GM23338 (cell line): ENCODE measurements around the gene KIFBP. TPM values are rescaled to one million over a fixed set of nuclear protein-coding genes. Genes with fewer than 3 reads are reported as not detected.

Experiments used
- ATAC-seq: fragments of 200-7000 bp; cut with Tn5 transposase; 3 replicates; pipeline ENCODE4 v1.9.1; 2020
- DNase-seq: peaks from one replicate; pipeline ENCODE4 v3.0.0-alpha.2; 2015; ENCODE audit warnings: low spot score
- H2AFZ ChIP-seq: fragments of 200-600 bp; sonication (generic); 2 replicates; pipeline ENCODE4 v1.8.0; 2016; ENCODE audit warnings: antibody characterized with exemption, mild to moderate bottlenecking, moderate library complexity
- H3F3A ChIP-seq: fragments of 200-600 bp; sonication (generic); replicated peaks from 2 replicates; pipeline ENCODE4 v1.8.0; 2017; ENCODE audit warnings: antibody characterized with exemption, mixed run types, low read depth
- H3K27ac ChIP-seq: fragments of 200-600 bp; sonication (generic); 2 replicates; pipeline ENCODE4 v1.6.1; 2016; ENCODE audit warnings: low read depth
- H3K27me3 ChIP-seq: fragments of 200-600 bp; sonication (generic); 2 replicates; pipeline ENCODE4 v1.8.0; 2016; ENCODE audit warnings: mild to moderate bottlenecking, mixed run types, moderate library complexity; ENCODE audit not compliant: insufficient read depth
- H3K36me3 ChIP-seq: fragments of 200-600 bp; sonication (generic); 2 replicates; pipeline ENCODE4 v1.8.0; 2016; ENCODE audit warnings: mild to moderate bottlenecking; ENCODE audit not compliant: insufficient read depth
- H3K4me1 ChIP-seq: fragments of 200-600 bp; sonication (generic); 2 replicates; pipeline ENCODE4 v1.8.0; 2016; ENCODE audit warnings: mild to moderate bottlenecking, moderate library complexity; ENCODE audit not compliant: insufficient read depth
- H3K4me2 ChIP-seq: fragments of 200-600 bp; sonication (generic); 2 replicates; pipeline ENCODE4 v1.7.1; 2017; ENCODE audit warnings: mixed run types
- H3K4me3 ChIP-seq: fragments of 200-600 bp; sonication (generic); 2 replicates; pipeline ENCODE4 v1.6.1; 2016; ENCODE audit warnings: mixed run types
- H3K79me2 ChIP-seq: fragments of 200-600 bp; sonication (generic); replicated peaks from 2 replicates; pipeline ENCODE4 v1.8.0; 2017; ENCODE audit warnings: mild to moderate bottlenecking; ENCODE audit not compliant: insufficient read depth
- H3K9me2 ChIP-seq: fragments of 200-600 bp; sonication (generic); 2 replicates; pipeline ENCODE4 v1.8.0; 2017; ENCODE audit not compliant: insufficient read depth
- H4K20me1 ChIP-seq: fragments of 200-600 bp; sonication (generic); replicated peaks from 2 replicates; pipeline ENCODE4 v1.8.0; 2017; ENCODE audit warnings: mild to moderate bottlenecking; ENCODE audit not compliant: insufficient read depth
- H3K27ac Mint-ChIP-seq: 2 replicates; pipeline ENCODE4 v1.8.0; 2020; ENCODE audit warnings: inconsistent platforms, mild to moderate bottlenecking, moderate library complexity, mixed read lengths
- H3K27me3 Mint-ChIP-seq: 3 replicates; pipeline ENCODE4 v1.8.0; 2022; ENCODE audit warnings: low read depth, mild to moderate bottlenecking, moderate library complexity, mixed read lengths, inconsistent platforms; ENCODE audit not compliant: insufficient read depth, poor library complexity
- H3K36me3 Mint-ChIP-seq: 3 replicates; pipeline ENCODE4 v1.8.0; 2021; ENCODE audit warnings: low read depth, mild to moderate bottlenecking, inconsistent platforms, moderate library complexity, mixed read lengths
- H3K4me1 Mint-ChIP-seq: 3 replicates; pipeline ENCODE4 v1.8.0; 2020; ENCODE audit warnings: mild to moderate bottlenecking, inconsistent platforms, mixed read lengths
- H3K4me3 Mint-ChIP-seq: 3 replicates; pipeline ENCODE4 v1.8.0; 2021; ENCODE audit warnings: moderate library complexity, mild to moderate bottlenecking, inconsistent platforms, mixed read lengths
- H3K9me3 Mint-ChIP-seq: 3 replicates; pipeline ENCODE4 v1.8.0; 2020; ENCODE audit warnings: moderate library complexity, mild to moderate bottlenecking, inconsistent platforms, mixed read lengths
- CTCF ChIP-seq, 2 experiments: fragments of 200-600 bp in 1 of 2; sonication (generic) in 1 of 2; conservative IDR thresholded peaks; 2 replicates each; pipeline versions ENCODE4 v1.5.1 to v1.6.1; 2016 to 2017; ENCODE audit warnings: antibody characterized with exemption in 2 of 2, low read depth in 2 of 2, mild to moderate bottlenecking in 2 of 2, moderate library complexity in 1 of 2
- EZH2 ChIP-seq: fragments of 200-600 bp; sonication (generic); IDR thresholded peaks from one replicate; pipeline ENCODE4 v1.8.0; 2017; ENCODE audit warnings: antibody characterized with exemption, mild to moderate bottlenecking, low read depth; ENCODE audit not compliant: unreplicated experiment
- EZH2phosphoT487 ChIP-seq: fragments of 200-600 bp; sonication (generic); IDR thresholded peaks from one replicate; pipeline ENCODE4 v1.8.1; 2018; ENCODE audit warnings: antibody characterized with exemption; ENCODE audit not compliant: unreplicated experiment
- JUNB ChIP-seq: IDR thresholded peaks from one replicate; pipeline ENCODE4 v1.6.1; 2016; ENCODE audit warnings: antibody characterized with exemption; ENCODE audit not compliant: unreplicated experiment
- NANOG ChIP-seq: IDR thresholded peaks from 2 replicates; pipeline ENCODE4 v1.6.1; 2016; ENCODE audit warnings: antibody characterized with exemption, borderline replicate concordance
- POLR2AphosphoS5 ChIP-seq: IDR thresholded peaks from 2 replicates; pipeline ENCODE4 v1.6.1; 2016; ENCODE audit warnings: antibody characterized with exemption, low read depth
- STAT1 ChIP-seq: IDR thresholded peaks from one replicate; pipeline ENCODE4 v1.6.1; 2016; ENCODE audit warnings: antibody characterized with exemption; ENCODE audit not compliant: unreplicated experiment
- ZNF114 ChIP-seq: fragments of 250-450 bp; sonication (Bioruptor Pico); IDR thresholded peaks from 2 replicates; pipeline ENCODE4 v1.5.0; 2020; ENCODE audit warnings: mild to moderate bottlenecking, moderate library complexity
- ZNF331 ChIP-seq: fragments of 250-450 bp; sonication (Bioruptor Pico); IDR thresholded peaks from 2 replicates; pipeline ENCODE4 v1.5.0; 2020; ENCODE audit warnings: low read depth, mild to moderate bottlenecking, moderate library complexity
- polyA plus RNA-seq: library from polyadenylated mRNA; unstranded; fragments of >200 nt; fragmentation: Nextera tagmentation; extraction: Ambion mirVana; gene quantifications from 2 replicates; pipeline ENCODE4 v1.2.1, GENCODE V29; 2016
- total RNA-seq: library from RNA; depleted of rRNA; stranded (reverse); fragments of >200 nt; shearing (Covaris generic); gene quantifications from 2 replicates; pipeline ENCODE4 v1.2.3, GENCODE V29; 2014
- TF ChIP-seq, protein P1 (sequence below): fragments of 250-450 bp; sonication (Bioruptor Pico); IDR thresholded peaks from 2 replicates; pipeline ENCODE4 v1.5.0; 2020; ENCODE audit warnings: mild to moderate bottlenecking, moderate library complexity

Gene KIFBP
- total and polyA plus RNA-seq, 2 experiments from 2014 or later = 24.5 to 39.8 TPM

DNA sequence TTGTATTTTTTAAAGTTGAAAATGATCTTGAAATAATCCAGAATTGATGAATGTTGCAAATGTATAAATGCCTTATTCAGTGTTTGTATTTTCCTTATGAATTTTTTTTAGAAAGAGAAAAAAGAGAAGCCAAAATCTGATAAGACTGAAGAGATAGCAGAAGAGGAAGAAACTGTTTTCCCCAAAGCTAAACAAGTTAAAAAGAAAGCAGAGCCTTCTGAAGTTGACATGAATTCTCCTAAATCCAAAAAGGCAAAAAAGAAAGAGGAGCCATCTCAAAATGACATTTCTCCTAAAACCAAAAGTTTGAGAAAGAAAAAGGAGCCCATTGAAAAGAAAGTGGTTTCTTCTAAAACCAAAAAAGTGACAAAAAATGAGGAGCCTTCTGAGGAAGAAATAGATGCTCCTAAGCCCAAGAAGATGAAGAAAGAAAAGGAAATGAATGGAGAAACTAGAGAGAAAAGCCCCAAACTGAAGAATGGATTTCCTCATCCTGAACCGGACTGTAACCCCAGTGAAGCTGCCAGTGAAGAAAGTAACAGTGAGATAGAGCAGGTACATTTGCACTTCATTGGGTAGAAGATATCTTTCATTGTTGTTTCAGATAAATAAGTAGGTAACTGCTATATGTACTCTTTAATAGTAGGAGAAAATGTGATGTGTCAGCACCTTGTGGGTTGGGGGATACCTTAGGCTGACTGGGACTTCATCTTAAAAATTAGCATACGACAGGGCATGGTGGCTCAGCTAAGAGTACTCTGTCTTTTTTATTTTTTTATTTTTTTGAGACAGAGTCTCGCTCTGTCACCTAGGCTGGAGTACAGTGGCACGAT, 28.7 kb upstream of the KIFBP start (continued):
- TF ChIP-seq, protein P1, sequence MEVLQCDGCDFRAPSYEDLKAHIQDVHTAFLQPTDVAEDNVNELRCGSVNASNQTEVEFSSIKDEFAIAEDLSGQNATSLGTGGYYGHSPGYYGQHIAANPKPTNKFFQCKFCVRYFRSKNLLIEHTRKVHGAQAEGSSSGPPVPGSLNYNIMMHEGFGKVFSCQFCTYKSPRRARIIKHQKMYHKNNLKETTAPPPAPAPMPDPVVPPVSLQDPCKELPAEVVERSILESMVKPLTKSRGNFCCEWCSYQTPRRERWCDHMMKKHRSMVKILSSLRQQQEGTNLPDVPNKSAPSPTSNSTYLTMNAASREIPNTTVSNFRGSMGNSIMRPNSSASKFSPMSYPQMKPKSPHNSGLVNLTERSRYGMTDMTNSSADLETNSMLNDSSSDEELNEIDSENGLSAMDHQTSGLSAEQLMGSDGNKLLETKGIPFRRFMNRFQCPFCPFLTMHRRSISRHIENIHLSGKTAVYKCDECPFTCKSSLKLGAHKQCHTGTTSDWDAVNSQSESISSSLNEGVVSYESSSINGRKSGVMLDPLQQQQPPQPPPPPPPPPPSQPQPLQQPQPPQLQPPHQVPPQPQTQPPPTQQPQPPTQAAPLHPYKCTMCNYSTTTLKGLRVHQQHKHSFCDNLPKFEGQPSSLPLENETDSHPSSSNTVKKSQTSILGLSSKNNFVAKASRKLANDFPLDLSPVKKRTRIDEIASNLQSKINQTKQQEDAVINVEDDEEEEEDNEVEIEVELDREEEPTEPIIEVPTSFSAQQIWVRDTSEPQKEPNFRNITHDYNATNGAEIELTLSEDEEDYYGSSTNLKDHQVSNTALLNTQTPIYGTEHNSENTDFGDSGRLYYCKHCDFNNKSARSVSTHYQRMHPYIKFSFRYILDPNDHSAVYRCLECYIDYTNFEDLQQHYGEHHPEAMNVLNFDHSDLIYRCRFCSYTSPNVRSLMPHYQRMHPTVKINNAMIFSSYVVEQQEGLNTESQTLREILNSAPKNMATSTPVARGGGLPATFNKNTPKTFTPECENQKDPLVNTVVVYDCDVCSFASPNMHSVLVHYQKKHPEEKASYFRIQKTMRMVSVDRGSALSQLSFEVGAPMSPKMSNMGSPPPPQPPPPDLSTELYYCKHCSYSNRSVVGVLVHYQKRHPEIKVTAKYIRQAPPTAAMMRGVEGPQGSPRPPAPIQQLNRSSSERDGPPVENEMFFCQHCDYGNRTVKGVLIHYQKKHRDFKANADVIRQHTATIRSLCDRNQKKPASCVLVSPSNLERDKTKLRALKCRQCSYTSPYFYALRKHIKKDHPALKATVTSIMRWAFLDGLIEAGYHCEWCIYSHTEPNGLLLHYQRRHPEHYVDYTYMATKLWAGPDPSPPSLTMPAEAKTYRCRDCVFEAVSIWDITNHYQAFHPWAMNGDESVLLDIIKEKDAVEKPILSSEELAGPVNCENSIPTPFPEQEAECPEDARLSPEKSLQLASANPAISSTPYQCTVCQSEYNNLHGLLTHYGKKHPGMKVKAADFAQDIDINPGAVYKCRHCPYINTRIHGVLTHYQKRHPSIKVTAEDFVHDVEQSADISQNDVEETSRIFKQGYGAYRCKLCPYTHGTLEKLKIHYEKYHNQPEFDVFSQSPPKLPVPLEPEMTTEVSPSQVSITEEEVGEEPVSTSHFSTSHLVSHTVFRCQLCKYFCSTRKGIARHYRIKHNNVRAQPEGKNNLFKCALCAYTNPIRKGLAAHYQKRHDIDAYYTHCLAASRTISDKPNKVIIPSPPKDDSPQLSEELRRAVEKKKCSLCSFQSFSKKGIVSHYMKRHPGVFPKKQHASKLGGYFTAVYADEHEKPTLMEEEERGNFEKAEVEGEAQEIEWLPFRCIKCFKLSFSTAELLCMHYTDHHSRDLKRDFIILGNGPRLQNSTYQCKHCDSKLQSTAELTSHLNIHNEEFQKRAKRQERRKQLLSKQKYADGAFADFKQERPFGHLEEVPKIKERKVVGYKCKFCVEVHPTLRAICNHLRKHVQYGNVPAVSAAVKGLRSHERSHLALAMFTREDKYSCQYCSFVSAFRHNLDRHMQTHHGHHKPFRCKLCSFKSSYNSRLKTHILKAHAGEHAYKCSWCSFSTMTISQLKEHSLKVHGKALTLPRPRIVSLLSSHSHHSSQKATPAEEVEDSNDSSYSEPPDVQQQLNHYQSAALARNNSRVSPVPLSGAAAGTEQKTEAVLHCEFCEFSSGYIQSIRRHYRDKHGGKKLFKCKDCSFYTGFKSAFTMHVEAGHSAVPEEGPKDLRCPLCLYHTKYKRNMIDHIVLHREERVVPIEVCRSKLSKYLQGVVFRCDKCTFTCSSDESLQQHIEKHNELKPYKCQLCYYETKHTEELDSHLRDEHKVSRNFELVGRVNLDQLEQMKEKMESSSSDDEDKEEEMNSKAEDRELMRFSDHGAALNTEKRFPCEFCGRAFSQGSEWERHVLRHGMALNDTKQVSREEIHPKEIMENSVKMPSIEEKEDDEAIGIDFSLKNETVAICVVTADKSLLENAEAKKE = no peak
- no peak for TF ChIP-seq NANOG
- no peak for TF ChIP-seq ZNF331 (CRISPR knock-in tag)
- TF ChIP-seq POLR2AphosphoS5 = no peak
- no peak for TF ChIP-seq EZH2phosphoT487
- TF ChIP-seq EZH2 = no peak
- no peak for TF ChIP-seq ZNF114

DNA sequence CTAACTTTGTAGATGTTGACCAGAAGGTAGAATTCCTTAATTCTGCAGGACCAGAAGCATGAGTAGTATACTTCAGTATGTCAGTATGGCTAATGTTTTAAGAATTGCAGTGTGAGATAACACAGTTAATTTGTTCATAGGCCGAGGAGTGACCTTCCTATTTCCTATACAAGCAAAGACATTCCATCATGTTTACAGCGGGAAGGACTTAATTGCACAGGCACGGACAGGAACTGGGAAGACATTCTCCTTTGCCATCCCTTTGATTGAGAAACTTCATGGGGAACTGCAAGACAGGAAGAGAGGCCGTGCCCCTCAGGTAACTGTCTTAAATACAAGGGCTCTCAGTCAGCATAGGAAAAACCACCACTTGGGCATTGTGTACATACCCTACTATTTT, 25.5 kb upstream of the KIFBP start:
- Histone ChIP-seq H3K79me2 (peaks cover 93% of the 10 kb centered on the region), H3K36me3 (peaks cover 92% of the 10 kb centered on the region)
- peaks cover 94% of the 10 kb centered on the region for H3K36me3 Mint-ChIP-seq
- TF ChIP-seq POLR2AphosphoS5 (no peak), JUNB (no peak), EZH2 (no peak), STAT1 (no peak), CTCF (conservative IDR thresholded peaks at IDR 0.05; ENCODE audit: low read depth in 2 of 2) (no peak)

More for the DNA sequence above, 25.5 kb upstream of the KIFBP start:
- Histone ChIP-seq H4K20me1 (peaks cover 63% of the 10 kb centered on the region), H3K4me2 (no peak overlapping the region), H3K4me1 (no peaks in the 10 kb centered on the region), H3K27ac (no peak overlapping the region), H3F3A (peaks cover 3% of the 10 kb centered on the region; the same call in 1 of the 2 replicates), H3K9me2 (no peaks in the 10 kb centered on the region), H3K4me3 (no peak overlapping the region), H2AFZ (no peak overlapping the region), H3K27me3 (no peaks in the 10 kb centered on the region)
- no peaks in the 10 kb centered on the region for H3K27me3 Mint-ChIP-seq
- no peak overlapping the region for H3K27ac Mint-ChIP-seq
- DNase-seq = no peak
- no peaks in the 10 kb centered on the region for H3K9me3 Mint-ChIP-seq
- H3K4me3 Mint-ChIP-seq = no peak overlapping the region
- ATAC-seq = no peak
- H3K4me1 Mint-ChIP-seq = peaks cover 3% of the 10 kb centered on the region; the same call in 1 of the 3 replicates
